RWPE2 (cell line): Measurements from ENCODE around the gene FOXO1.

Source experiments
- ATAC-seq: fragments of 200-7000 bp; cut with Tn5 transposase; 3 replicates; pipeline ENCODE4 v1.9.1; 2021; ENCODE audit warnings: low read depth
- DNase-seq: peaks from one replicate; pipeline ENCODE4 v3.0.0-alpha.2; 2020; ENCODE audit warnings: low spot score
- H3K27ac ChIP-seq: fragments of 450-650 bp; 2 replicates; pipeline ENCODE4 v1.5.1; 2017; ENCODE audit warnings: mild to moderate bottlenecking; ENCODE audit not compliant: poor library complexity, severe bottlenecking
- H3K27me3 ChIP-seq: fragments of 250-450 bp; sonication (Bioruptor Pico); 2 replicates; pipeline ENCODE4 v1.5.1; 2021; ENCODE audit warnings: mild to moderate bottlenecking, moderate library complexity; ENCODE audit not compliant: insufficient read depth, poor library complexity, severe bottlenecking
- H3K36me3 ChIP-seq: fragments of 250-450 bp; sonication (Bioruptor Pico); 2 replicates; pipeline ENCODE4 v1.5.1; 2020; ENCODE audit warnings: low read depth, mild to moderate bottlenecking, moderate library complexity
- H3K4me1 ChIP-seq: fragments of 250-450 bp; sonication (Bioruptor Pico); 2 replicates; pipeline ENCODE4 v1.5.1; 2021; ENCODE audit warnings: mild to moderate bottlenecking, moderate library complexity; ENCODE audit not compliant: insufficient read depth, poor library complexity, severe bottlenecking
- H3K4me3 ChIP-seq: fragments of 250-450 bp; sonication (Bioruptor Pico); 2 replicates; pipeline ENCODE4 v1.5.1; 2021; ENCODE audit warnings: mild to moderate bottlenecking, moderate library complexity; ENCODE audit not compliant: severe bottlenecking
- H3K9me3 ChIP-seq: fragments of 250-450 bp; sonication (Bioruptor Pico); 2 replicates; pipeline ENCODE4 v1.5.1; 2021; ENCODE audit warnings: mild to moderate bottlenecking, moderate library complexity; ENCODE audit not compliant: severe bottlenecking
- TF ChIP-seq, protein P1 (sequence below): fragments of 450-650 bp; IDR thresholded peaks from one replicate; pipeline ENCODE4 v1.5.1; 2017; ENCODE audit warnings: mild to moderate bottlenecking, moderate library complexity; ENCODE audit not compliant: poor library complexity, severe bottlenecking

FOXO1 gene

GRCh38 chr13:40589285-40590109 lies 76.9 kb downstream of the FOXO1 start:
- Histone ChIP-seq H3K4me3 (no peak overlapping the region), H3K27me3 (no peaks in the 10 kb centered on the region), H3K9me3 (no peaks in the 10 kb centered on the region), H3K27ac (peak overlapping the region; percentile 64), H3K4me1 (peaks cover 26% of the 10 kb centered on the region), H3K36me3 (no peaks in the 10 kb centered on the region)
- ATAC-seq (peak; percentile 99), DNase-seq (peak; percentile 63)
- TF ChIP-seq, protein P1, sequence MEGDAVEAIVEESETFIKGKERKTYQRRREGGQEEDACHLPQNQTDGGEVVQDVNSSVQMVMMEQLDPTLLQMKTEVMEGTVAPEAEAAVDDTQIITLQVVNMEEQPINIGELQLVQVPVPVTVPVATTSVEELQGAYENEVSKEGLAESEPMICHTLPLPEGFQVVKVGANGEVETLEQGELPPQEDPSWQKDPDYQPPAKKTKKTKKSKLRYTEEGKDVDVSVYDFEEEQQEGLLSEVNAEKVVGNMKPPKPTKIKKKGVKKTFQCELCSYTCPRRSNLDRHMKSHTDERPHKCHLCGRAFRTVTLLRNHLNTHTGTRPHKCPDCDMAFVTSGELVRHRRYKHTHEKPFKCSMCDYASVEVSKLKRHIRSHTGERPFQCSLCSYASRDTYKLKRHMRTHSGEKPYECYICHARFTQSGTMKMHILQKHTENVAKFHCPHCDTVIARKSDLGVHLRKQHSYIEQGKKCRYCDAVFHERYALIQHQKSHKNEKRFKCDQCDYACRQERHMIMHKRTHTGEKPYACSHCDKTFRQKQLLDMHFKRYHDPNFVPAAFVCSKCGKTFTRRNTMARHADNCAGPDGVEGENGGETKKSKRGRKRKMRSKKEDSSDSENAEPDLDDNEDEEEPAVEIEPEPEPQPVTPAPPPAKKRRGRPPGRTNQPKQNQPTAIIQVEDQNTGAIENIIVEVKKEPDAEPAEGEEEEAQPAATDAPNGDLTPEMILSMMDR: no peak

DNA sequence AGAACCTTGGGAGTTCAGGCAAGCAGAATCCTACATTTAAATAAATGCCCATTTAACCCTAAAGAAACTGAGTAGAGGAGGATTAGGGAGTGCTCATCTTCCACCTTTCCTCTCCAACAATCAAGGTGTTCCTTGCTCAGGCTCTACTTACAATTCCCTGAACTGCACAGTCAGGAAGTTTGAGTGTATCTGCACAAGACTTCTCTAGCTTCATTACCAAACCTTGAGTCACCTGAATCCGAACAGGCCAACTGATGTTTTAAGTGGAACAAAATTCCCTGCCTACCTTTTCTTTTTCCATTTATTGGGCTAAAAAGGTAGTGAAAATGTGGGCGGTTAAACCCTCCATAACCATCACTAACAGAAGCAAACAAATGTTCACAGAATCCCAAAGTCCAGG lies 78.3 kb downstream of the FOXO1 start:
- TF ChIP-seq, protein P1: no peak
- Histone ChIP-seq H3K4me3 (no peak overlapping the region), H3K36me3 (no peaks in the 10 kb centered on the region), H3K4me1 (peaks cover 26% of the 10 kb centered on the region), H3K9me3 (no peaks in the 10 kb centered on the region), H3K27ac (peak overlapping the region; percentile 64), H3K27me3 (no peaks in the 10 kb centered on the region)
- ATAC-seq: no peak; the same call in 2 of the 3 replicates
- DNase-seq: no peak

- no peaks in the 10 kb centered on the region for H3K27me3 ChIP-seq
- no peaks in the 10 kb centered on the region for H3K36me3 ChIP-seq
- H3K27ac ChIP-seq: no peak overlapping the region
- H3K4me3 ChIP-seq: no peak overlapping the region
- DNase-seq (no peak), ATAC-seq (no peak)
- peaks cover 26% of the 10 kb centered on the region for H3K4me1 ChIP-seq
- H3K9me3 ChIP-seq: no peaks in the 10 kb centered on the region
- TF ChIP-seq, protein P1: no peak
Observed at GRCh38 chr13:40586886-40587565, 79.4 kb downstream of the FOXO1 start.

GRCh38 chr13:40585911-40586471 lies 80.5 kb downstream of the FOXO1 start:
- ATAC-seq (peak; percentile 23; the same call in 1 of the 3 replicates), DNase-seq (no peak)
- no peak overlapping the region for H3K4me3 ChIP-seq
- TF ChIP-seq, protein P1: no peak
- H3K27me3 ChIP-seq: no peaks in the 10 kb centered on the region
- H3K27ac ChIP-seq: no peak overlapping the region
- no peaks in the 10 kb centered on the region for H3K36me3 ChIP-seq
- H3K9me3 ChIP-seq: no peaks in the 10 kb centered on the region
- H3K4me1 ChIP-seq: peaks cover 26% of the 10 kb centered on the region
